Neuronal stem cell (in vitro differentiated cells): ENCODE data around the gene ANXA6.

Experiments
- DNase-seq: peaks from one replicate; pipeline ENCODE4 v3.0.0-alpha.2; 2013; ENCODE audit warnings: low spot score
- H2AFZ ChIP-seq: one replicate; pipeline ENCODE4 v1.6.1; 2013; ENCODE audit warnings: mild to moderate bottlenecking, low read length, inconsistent platforms
- H2AK5ac ChIP-seq: 2 replicates; pipeline ENCODE4 v1.6.1; 2013; ENCODE audit warnings: low read depth, mild to moderate bottlenecking, inconsistent platforms, low read length, moderate library complexity, mixed read lengths
- H2BK120ac ChIP-seq: 2 replicates; pipeline ENCODE4 v1.6.1; 2013; ENCODE audit warnings: low read depth, mild to moderate bottlenecking, inconsistent platforms, low read length, moderate library complexity, mixed read lengths
- H2BK12ac ChIP-seq: one replicate; pipeline ENCODE4 v1.6.1; 2013; ENCODE audit warnings: low read length, inconsistent platforms
- H2BK15ac ChIP-seq: 2 replicates; pipeline ENCODE4 v1.6.1; 2013; ENCODE audit warnings: mild to moderate bottlenecking, low read length, inconsistent platforms, mixed read lengths
- H2BK5ac ChIP-seq: one replicate; pipeline ENCODE4 v1.6.1; 2013; ENCODE audit warnings: inconsistent platforms, mild to moderate bottlenecking, low read length, moderate library complexity
- H3K14ac ChIP-seq: one replicate; pipeline ENCODE4 v1.6.1; 2013; ENCODE audit warnings: low read length, inconsistent platforms
- H3K18ac ChIP-seq: 2 replicates; pipeline ENCODE4 v1.6.1; 2013; ENCODE audit warnings: low read length, inconsistent platforms
- H3K23ac ChIP-seq: 2 replicates; pipeline ENCODE4 v1.6.1; 2013; ENCODE audit warnings: low read depth, mild to moderate bottlenecking, mixed read lengths, low read length, inconsistent platforms; ENCODE audit not compliant: poor library complexity
- H3K27ac ChIP-seq: replicated peaks from 3 replicates; pipeline ENCODE4 v1.5.1; 2013; ENCODE audit warnings: low read length, inconsistent platforms
- H3K27me3 ChIP-seq, 3 experiments: 2 replicates each; pipeline ENCODE4 v1.6.1; 2013; ENCODE audit warnings: low read length in 3 of 3, mild to moderate bottlenecking in 2 of 3, inconsistent platforms in 1 of 3, low read depth in 1 of 3, mixed read lengths in 1 of 3, moderate library complexity in 1 of 3; ENCODE audit not compliant: control insufficient read depth in 3 of 3, insufficient read depth in 3 of 3
- H3K36me3 ChIP-seq, 2 donors: replicated peaks in 1 of 2; 2 replicates each; pipeline ENCODE4 v1.6.1; 2013; ENCODE audit warnings: low read length in 2 of 2; ENCODE audit not compliant: control insufficient read depth in 2 of 2, insufficient read depth in 2 of 2
- H3K4ac ChIP-seq: 2 replicates; pipeline ENCODE4 v1.6.1; 2013; ENCODE audit warnings: inconsistent platforms, mild to moderate bottlenecking, low read length, moderate library complexity
- H3K4me1 ChIP-seq, 2 donors: 1 replicate in 1 of 2; 2 replicates in 1 of 2; pipeline ENCODE4 v1.6.1; 2013; ENCODE audit warnings: low read length in 2 of 2, low read depth in 1 of 2; ENCODE audit not compliant: control insufficient read depth in 2 of 2, insufficient read depth in 1 of 2
- H3K4me2 ChIP-seq: one replicate; pipeline ENCODE4 v1.6.1; 2013; ENCODE audit warnings: mild to moderate bottlenecking, low read length, inconsistent platforms; ENCODE audit not compliant: insufficient read depth, poor library complexity, severe bottlenecking
- H3K4me3 ChIP-seq, 2 donors: 2 replicates each; pipeline ENCODE4 v1.5.1; 2013; ENCODE audit warnings: low read length in 2 of 2, mild to moderate bottlenecking in 2 of 2, inconsistent platforms in 1 of 2, moderate library complexity in 1 of 2
- H3K79me1 ChIP-seq: one replicate; pipeline ENCODE4 v1.6.1; 2013; ENCODE audit warnings: low read depth, mild to moderate bottlenecking, inconsistent platforms, low read length, moderate library complexity
- H3K9ac ChIP-seq: one replicate; pipeline ENCODE4 v1.6.1; 2013; ENCODE audit warnings: mild to moderate bottlenecking, low read depth, low read length, inconsistent platforms; ENCODE audit not compliant: poor library complexity
- H3K9me3 ChIP-seq, 2 donors: replicated peaks in 1 of 2; 2 replicates each; pipeline versions ENCODE3 to v1.6.1; 2013; ENCODE audit warnings: low read length in 2 of 2, mild to moderate bottlenecking in 2 of 2, inconsistent platforms in 1 of 2, low read depth in 1 of 2, mixed read lengths in 1 of 2, moderate library complexity in 1 of 2; ENCODE audit not compliant: control insufficient read depth in 2 of 2, insufficient read depth in 1 of 2
- H4K8ac ChIP-seq: one replicate; pipeline ENCODE4 v1.6.1; 2013; ENCODE audit warnings: low read depth, mild to moderate bottlenecking, inconsistent platforms, low read length, moderate library complexity
- H4K91ac ChIP-seq: one replicate; pipeline ENCODE4 v1.6.1; 2013; ENCODE audit warnings: low read length, low read depth, mild to moderate bottlenecking, inconsistent platforms; ENCODE audit not compliant: poor library complexity
- WGBS, 2 donors: extraction: QIAGEN DNeasy Blood & Tissue Kit; methylation state at CpG; one replicate each; pipeline ENCODE4 v1.1.7; 2013; ENCODE audit warnings: missing lambda C conversion rate in 2 of 2, mixed read lengths in 1 of 2; ENCODE audit not compliant: insufficient read length in 2 of 2, insufficient replicate concordance in 1 of 2; ENCODE audit errors: extremely low coverage in 2 of 2; 5-methylcytosine and 5-hydroxymethylcytosine counted together

The ANXA6 gene

DNA sequence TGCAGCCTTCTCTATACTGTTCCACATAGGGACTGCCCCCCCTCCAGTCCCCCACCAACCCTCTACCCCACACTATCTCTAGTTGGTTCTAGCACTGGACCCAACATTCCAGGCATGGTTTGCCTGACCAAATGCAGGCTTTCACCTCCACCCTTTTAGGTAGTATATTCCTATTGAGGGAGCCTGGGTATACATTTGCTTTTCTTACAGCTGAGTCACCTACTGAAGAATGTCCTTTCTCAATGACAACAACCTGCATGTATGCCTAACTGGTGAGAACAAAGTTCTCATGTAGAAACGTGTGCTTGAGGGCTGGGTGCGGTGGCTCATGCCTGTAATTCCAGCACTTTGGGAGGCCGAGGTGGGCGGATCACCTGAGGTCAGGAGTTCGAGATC, 85.0 kb downstream of the ANXA6 start:
- H3K4me3 ChIP-seq, result no peak overlapping the region
- no peak overlapping the region for H2BK15ac ChIP-seq
- H3K18ac ChIP-seq, result no peak overlapping the region
- no peaks in the 10 kb centered on the region for H3K9me3 ChIP-seq
- H4K91ac ChIP-seq, result no peak overlapping the region
- H3K79me1 ChIP-seq, result peaks cover 4% of the 10 kb centered on the region
- H3K23ac ChIP-seq, result no peak overlapping the region
- no peak overlapping the region for H3K27ac ChIP-seq
- H3K27me3 ChIP-seq, result no peaks in the 10 kb centered on the region
- H3K4me1 ChIP-seq, result no peaks in the 10 kb centered on the region
- no peaks in the 10 kb centered on the region for H3K36me3 ChIP-seq
- no peak for DNase-seq
- H2AFZ ChIP-seq, result no peak overlapping the region
- H3K14ac ChIP-seq, result no peak overlapping the region
- H2AK5ac ChIP-seq, result no peak overlapping the region
- no peak overlapping the region for H4K8ac ChIP-seq
- no peak overlapping the region for H2BK120ac ChIP-seq
- no peak overlapping the region for H2BK5ac ChIP-seq
- no peak overlapping the region for H3K4ac ChIP-seq
- H2BK12ac ChIP-seq, result no peak overlapping the region
- no peak overlapping the region for H3K4me2 ChIP-seq
- WGBS, 2 donors, result no CpG with 5 or more reads among the region's 5 CpGs
- H3K9ac ChIP-seq, result no peak overlapping the region

DNA sequence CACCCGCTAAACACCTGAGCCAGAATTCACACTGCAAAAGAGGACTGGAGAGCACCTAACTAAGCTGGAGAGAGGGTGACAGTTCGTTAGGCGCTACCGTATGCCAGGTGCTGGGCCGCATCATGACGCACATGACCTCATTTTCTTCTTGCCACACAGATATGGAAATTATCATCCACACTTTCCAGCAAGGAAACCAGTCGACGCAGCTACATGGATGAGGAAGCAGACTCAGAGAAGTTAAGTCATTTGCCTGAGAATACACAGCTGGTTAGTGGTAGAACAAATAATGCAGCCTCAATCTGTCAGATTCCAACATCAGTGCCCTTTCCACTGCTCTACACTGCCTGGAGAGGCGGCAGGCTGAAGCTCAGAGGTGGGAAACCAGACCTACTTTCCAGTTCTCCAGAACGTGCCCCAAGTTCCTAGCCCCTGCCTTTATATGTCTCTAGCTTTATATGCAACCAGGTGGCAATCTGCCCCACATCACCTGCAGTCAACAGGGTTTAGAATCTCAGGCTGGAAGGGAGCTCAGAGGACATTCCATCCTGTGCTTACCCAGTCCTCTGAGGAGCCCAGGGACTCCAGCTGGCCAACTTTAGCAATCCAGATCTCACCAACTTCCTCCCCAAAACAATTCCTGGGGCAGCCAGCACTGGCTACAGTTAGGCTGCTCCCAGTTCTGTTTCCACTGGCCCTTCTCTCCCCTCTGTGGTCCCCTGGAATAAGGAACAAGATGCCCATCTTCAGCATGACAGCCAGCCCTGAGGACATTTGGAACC, 85.5 kb downstream of the ANXA6 start:
- Histone ChIP-seq H3K36me3 (no peaks in the 10 kb centered on the region), H2BK5ac (no peak overlapping the region), H2BK12ac (no peak overlapping the region), H3K79me1 (peaks cover 4% of the 10 kb centered on the region), H3K27ac (no peak overlapping the region), H3K23ac (no peak overlapping the region), H2BK120ac (no peak overlapping the region), H3K9me3 (no peaks in the 10 kb centered on the region), H3K18ac (no peak overlapping the region), H3K27me3 (no peaks in the 10 kb centered on the region), H3K4me1 (no peaks in the 10 kb centered on the region), H2BK15ac (no peak overlapping the region), H3K4me3 (peak overlapping the region in 1 of 2 donors; percentile 36), H2AFZ (no peak overlapping the region), H3K9ac (no peak overlapping the region), H2AK5ac (no peak overlapping the region), H4K8ac (no peak overlapping the region), H4K91ac (no peak overlapping the region), H3K4ac (no peak overlapping the region), H3K4me2 (no peak overlapping the region), H3K14ac (no peak overlapping the region)
- no peak for DNase-seq
- WGBS, 2 donors, result no CpG with 5 or more reads among the region's 10 CpGs

DNA sequence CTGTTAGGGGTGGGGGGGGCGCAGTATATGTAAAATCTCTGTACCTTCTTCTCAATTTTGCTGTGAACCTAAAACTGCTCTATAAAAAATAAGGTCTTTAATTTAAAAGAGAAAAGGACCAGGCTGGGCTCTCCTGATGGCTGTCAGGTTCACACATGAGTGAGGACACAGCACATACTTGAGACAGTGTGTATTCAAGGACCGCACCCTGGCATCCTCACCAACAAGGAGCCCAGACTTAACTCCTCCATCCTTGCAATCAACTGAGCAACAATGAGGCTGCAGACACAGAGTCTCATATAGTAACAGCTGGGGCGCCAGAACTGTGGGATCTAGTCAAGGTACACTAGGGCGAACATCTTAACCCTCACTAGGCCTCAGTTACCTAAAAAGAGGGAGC, 86.6 kb downstream of the ANXA6 start:
- Histone ChIP-seq H3K27me3 (no peaks in the 10 kb centered on the region), H3K9me3 (no peaks in the 10 kb centered on the region), H3K23ac (no peak overlapping the region), H2AK5ac (no peak overlapping the region), H4K91ac (no peak overlapping the region), H3K4me1 (no peaks in the 10 kb centered on the region), H2AFZ (no peak overlapping the region), H3K14ac (no peak overlapping the region), H3K79me1 (peaks cover 4% of the 10 kb centered on the region), H4K8ac (no peak overlapping the region), H3K18ac (no peak overlapping the region), H3K27ac (no peak overlapping the region), H3K36me3 (no peaks in the 10 kb centered on the region), H3K9ac (no peak overlapping the region), H3K4me2 (no peak overlapping the region), H2BK120ac (no peak overlapping the region), H3K4me3 (no peak overlapping the region), H3K4ac (no peak overlapping the region), H2BK15ac (no peak overlapping the region), H2BK12ac (no peak overlapping the region), H2BK5ac (no peak overlapping the region)
- DNase-seq, result no peak
- WGBS, 2 donors, result no CpG with 5 or more reads among the region's 4 CpGs

DNA sequence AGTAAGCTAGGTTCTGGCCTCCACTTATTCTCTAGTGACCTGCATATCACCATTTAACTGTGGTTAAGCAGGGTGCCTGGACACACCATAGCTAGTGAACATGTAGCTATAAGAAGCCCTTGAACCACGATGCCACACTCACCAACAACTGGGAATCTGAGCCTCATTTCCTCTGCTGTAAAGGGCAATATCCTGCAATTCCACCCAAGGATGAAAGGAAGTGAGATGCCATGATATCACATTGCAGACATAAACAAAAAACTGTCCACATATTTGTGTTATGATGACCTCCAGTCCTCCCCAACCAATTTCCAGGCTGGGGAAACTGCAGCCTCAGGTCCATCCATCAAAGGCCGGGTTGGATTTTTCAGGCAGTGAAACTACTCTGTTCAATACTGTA, 87.1 kb downstream of the ANXA6 start:
- WGBS, 2 donors, result no CpG with 5 or more reads among the region's 2 CpGs
- Histone ChIP-seq H3K4me2 (no peak overlapping the region), H2AK5ac (no peak overlapping the region), H3K23ac (no peak overlapping the region), H2BK5ac (no peak overlapping the region), H3K79me1 (peaks cover 2% of the 10 kb centered on the region), H2BK15ac (no peak overlapping the region), H2BK12ac (no peak overlapping the region), H3K14ac (no peak overlapping the region), H3K27ac (no peak overlapping the region), H3K36me3 (no peaks in the 10 kb centered on the region), H2AFZ (no peak overlapping the region), H2BK120ac (no peak overlapping the region), H3K4me1 (no peaks in the 10 kb centered on the region), H3K4me3 (no peak overlapping the region), H4K91ac (no peak overlapping the region), H3K4ac (no peak overlapping the region), H3K18ac (no peak overlapping the region), H3K9ac (no peak overlapping the region), H3K9me3 (no peaks in the 10 kb centered on the region), H4K8ac (no peak overlapping the region), H3K27me3 (no peaks in the 10 kb centered on the region)
- DNase-seq, result no peak
